Fibroblast of skin of right quadriceps (primary cell): ENCODE results near the gene CHTF18.
"Not testable (repeated sequence)": the region's sequence is repeated elsewhere in the genome, so short reads cannot be mapped to it uniquely, and the experiment has no call there.

Experiments used
- DNase-seq: peaks from one replicate; pipeline ENCODE4 v3.0.0-alpha.2; 2013

CHTF18 gene

DNA sequence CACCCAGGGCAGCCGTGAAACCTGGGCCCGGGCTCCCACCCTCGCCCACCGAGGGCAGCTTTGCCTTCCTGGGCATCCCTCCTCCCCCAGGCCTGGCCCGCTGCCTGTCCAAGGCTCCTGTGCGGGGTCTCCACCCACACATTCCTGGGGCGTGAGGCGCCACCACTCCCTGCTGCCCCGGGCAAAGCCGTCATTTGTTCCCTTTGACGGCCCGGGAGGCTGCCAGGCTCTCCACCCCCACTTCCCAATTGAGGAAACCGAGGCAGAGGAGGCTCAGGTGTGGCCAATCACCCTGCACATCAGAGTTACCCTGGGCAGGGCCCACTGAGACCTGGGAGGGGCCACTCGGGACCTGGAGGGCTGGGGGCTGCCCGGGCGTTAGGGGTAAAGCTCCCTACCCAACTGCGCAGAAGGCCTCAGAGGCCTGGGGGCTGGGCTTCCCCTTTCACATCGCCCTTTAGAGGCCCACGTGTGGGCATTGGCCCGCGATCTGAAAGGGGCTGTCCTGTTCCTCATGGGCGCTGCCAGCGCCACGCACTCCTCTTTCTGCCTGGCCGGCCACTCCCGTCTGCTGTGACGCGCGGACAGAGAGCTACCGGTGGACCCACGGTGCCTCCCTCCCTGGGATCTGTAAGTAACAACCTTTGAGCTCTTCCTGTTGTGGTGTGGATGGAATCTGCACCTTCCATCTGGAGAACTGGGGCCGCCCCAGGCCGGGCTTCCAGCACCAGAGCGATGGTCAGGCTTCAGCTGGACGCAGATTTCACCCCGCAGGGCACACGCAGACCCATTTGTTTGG lies 27.7 kb upstream of the CHTF18 start, which contains the start of gene MSLN:
Gene MSLN, plus strand, starts transcription at position 190 of the 799 bp plus-strand sequence. CDS start 1,947 bp downstream, outside the sequence.
- DNase-seq, result no peak

DNA sequence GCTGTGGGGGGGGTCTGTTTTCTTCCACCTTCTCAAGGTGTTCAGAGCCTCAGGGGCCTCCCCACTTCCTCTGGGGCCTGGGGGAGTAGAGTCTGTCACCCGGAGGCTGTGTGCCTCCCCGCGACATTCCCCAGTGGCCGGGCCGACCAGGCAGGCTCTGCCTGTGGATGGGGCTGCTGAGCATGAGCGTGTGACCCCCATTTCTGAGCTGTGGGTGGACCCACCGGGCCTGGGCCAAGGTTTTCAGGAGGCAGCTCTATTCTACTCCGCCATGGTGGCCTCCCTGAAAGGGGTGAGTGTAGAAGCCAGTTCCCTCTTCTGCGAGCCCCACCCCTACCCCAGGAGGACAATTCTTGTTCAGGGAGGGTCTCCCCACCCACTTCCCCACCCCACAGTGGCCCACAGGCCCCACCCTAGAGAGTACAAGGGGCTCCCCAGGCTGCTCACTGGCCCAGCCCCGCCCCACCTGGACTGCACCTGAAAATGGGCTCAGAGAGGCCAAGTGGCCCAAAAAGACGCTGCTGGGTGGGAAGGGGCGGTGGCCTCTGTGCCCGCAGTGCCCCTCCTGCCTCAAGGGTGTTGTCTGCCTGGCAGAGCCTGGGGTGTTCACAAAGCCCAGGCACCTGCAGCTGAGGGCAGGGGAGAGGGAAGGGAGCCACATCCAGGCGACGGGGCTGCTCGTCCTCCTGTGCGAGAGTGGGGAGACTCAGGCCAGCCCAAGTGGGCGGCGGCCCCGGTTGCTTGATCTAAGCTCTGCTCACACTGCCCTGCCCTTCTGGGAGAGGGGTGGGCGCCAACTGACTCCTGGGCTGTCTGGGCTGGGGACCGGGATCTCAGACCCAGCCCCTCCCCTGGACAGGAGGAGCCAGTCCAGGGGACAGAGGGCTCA lies 26.6 kb upstream of the CHTF18 start:
- DNase-seq, result no peak

DNA sequence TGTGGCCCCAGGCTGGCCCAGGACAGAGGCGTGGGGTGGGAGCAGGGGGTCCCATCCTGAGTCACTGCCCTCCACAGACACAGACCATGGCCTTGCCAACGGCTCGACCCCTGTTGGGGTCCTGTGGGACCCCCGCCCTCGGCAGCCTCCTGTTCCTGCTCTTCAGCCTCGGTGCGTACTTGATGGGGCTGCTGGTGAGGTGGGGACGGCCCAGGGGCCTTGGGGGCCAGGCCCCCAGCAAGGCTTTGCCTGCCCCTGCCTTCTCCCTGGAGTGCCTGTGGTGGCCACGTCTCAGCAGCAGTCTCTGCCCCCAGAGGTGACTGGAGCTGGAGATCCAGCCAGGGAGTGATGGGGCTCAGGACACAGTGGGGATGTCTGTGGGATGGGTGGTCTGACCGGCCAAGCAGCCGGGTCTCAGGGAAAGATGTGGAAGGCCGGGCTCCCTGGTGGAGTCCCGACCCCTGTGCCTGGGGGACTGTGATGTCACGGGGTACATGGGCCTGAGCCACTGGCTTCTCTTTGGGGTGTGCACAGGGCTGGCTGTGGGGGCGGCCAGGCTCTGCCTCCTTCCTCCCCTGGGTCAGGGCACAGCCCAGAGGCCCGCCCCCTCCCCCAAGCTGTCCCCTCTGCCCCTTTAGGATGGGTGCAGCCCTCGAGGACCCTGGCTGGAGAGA lies 25.7 kb upstream of the CHTF18 start:
- no peak for DNase-seq

DNA sequence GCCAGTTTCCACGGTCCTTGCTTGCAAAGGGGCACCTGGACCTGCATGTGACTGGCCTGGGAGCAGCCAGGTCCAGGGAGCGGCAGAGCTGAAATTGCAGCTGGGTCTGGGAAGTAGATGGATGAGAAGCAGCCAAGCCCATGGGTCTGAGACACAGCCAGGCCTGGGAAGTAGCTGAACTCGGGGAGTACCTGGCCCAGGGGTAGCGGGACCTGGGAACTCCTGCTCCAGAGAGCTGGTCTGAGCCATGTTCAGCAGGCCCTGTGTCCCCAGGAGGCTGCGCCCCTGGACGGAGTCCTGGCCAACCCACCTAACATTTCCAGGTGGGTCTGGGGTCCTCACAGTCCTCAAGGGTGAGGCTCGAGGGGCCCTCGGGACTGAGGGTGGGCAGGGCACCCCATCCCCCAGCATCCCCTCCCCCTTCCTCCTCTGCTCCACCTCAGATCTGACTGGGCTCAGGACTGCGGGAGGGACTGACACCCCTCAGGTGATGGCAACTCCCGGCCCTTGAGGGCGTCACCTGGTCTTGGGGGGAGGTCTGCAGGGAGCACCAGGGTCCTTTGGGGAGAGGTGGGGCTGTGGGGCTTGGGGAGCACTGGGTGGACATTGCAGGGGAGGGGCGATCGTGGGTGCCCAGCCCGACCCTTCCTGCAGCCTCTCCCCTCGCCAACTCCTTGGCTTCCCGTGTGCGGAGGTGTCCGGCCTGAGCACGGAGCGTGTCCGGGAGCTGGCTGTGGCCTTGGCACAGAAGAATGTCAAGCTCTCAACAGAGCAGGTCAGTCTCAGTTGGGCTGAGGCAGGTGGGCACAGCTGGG lies 24.8 kb upstream of the CHTF18 start:
- no peak for DNase-seq

DNA sequence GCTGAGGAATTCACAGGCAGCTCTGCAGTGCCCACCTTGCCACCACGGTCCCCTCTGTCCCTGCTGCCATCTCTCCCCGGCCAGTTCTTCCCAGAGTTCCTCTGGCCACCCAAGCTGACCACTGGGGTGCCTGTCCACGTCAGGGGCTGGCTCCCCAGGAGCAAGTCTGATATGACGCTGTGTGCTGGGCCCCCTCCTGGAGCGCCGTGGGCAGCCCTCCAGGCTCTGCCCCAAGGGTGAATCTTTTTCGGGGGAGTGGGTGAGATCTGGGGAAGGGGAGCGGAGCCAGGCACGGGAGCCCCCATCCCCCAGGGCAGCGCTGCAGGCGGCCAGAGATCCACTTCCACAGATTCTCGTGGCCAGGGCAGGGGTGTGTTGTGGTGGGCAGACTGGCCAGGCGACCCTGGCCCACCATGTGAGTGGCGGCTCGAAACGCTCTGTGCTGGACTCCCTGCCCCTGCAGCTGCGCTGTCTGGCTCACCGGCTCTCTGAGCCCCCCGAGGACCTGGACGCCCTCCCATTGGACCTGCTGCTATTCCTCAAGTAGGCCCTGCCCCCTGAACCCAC lies 24.2 kb upstream of the CHTF18 start:
- no peak for DNase-seq

DNA sequence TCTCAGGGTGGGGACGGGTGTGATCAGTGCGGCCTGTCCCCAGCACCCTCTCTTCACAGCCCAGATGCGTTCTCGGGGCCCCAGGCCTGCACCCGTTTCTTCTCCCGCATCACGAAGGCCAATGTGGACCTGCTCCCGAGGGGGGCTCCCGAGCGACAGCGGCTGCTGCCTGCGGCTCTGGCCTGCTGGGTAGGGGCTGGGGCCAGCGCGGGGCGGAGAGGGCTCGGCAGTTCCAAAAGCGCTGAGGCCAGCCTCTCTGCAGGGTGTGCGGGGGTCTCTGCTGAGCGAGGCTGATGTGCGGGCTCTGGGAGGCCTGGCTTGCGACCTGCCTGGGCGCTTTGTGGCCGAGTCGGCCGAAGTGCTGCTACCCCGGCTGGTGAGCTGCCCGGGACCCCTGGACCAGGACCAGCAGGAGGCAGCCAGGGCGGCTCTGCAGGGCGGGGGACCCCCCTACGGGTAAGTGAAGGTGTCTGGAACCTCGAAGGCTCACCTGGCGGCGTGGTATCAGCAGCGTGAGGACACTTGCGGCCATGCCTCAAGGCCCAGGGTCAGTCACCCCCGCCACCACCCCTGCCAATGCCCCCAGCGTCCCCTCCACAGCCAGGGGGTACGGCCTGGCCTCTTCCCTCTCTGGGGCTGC lies 23.5 kb upstream of the CHTF18 start:
- no peak for DNase-seq

DNA sequence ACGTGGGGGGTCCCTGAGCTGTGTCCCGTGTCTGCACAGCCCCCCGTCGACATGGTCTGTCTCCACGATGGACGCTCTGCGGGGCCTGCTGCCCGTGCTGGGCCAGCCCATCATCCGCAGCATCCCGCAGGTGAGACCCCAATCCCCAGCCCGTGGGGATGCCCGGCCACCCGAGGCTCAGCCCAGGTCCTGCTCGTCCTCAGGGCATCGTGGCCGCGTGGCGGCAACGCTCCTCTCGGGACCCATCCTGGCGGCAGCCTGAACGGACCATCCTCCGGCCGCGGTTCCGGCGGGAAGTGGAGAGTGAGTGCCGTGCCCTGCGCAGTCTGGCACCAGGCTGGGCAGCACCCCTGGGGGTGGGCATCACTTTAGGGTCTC lies 22.9 kb upstream of the CHTF18 start:
- no peak for DNase-seq

DNA sequence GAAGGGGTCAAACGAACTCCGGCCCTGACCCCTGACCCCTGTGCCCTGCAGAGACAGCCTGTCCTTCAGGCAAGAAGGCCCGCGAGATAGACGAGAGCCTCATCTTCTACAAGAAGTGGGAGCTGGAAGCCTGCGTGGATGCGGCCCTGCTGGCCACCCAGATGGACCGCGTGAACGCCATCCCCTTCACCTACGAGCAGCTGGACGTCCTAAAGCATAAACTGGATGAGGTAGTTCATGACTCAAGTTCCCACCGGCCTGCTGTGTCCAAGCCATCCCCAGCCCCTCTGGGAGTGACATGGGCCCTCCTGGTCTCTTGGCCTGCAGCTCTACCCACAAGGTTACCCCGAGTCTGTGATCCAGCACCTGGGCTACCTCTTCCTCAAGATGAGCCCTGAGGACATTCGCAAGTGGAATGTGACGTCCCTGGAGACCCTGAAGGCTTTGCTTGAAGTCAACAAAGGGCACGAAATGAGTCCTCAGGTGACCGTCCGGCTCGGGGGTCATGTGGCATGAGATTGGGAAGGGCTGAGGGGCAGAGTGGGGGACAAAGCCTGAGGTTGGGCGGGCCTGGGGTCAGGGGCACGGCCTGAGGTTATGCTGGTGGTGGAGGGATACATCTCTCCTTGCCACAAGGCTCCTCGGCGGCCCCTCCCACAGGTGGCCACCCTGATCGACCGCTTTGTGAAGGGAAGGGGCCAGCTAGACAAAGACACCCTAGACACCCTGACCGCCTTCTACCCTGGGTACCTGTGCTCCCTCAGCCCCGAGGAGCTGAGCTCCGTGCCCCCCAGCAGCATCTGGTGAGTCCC lies 22.2 kb upstream of the CHTF18 start:
- DNase-seq, result no peak

DNA sequence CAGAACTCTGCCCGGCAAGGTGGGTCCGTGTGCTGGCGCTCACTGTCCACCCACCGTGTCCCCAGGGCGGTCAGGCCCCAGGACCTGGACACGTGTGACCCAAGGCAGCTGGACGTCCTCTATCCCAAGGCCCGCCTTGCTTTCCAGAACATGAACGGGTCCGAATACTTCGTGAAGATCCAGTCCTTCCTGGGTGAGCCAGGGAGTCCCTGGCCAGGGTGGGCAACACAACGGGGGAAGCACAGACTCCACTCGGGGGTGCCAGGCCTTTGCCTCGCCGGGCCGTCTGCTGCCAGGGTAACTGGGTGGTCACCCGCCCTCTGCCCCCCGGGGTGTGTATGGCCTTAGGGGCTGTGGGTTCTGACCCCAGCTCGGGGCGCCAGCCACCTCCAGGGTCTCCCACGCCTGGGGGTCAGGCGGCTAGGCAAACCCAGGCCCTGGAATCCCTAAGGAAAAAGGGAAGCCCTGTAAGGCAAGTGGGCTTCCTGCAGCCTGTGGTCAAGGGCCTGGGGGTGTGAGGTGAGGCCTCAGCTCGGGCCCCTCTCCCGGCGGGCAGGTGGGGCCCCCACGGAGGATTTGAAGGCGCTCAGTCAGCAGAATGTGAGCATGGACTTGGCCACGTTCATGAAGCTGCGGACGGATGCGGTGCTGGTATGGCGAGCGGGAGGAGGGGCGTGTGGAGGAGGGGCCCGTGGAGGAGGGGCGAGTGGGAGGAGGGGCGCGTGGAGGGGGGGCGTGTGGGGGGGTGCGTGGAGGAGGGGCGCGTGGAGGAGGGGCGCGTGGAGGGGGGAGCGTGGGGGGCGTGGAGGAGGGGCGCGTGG lies 21.4 kb upstream of the CHTF18 start:
- no peak for DNase-seq

DNA sequence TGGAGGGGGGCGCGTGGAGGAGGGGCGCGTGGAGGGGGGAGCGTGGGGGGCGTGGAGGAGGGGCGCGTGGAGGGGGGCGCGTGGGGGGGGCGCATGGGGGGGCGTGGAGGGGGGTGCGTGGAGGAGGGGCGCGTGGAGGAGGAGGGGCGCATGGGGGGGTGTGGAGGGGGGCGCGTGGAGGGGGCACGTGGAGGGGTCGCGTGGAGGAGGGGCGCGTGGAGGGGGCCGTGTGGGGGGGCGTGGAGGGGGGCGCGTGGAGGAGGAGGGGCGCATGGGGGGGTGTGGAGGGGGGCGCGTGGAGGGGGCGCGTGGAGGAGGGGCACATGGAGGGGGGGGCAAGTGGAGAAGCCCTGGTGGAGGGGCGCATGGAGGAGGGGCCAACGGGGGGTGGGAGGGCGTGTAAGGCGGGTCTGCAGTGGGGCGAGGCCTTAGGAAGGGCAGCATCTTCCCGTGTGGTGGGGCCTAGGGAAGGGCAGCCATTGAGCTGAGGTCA lies 20.6 kb upstream of the CHTF18 start:
- no peak for DNase-seq

DNA sequence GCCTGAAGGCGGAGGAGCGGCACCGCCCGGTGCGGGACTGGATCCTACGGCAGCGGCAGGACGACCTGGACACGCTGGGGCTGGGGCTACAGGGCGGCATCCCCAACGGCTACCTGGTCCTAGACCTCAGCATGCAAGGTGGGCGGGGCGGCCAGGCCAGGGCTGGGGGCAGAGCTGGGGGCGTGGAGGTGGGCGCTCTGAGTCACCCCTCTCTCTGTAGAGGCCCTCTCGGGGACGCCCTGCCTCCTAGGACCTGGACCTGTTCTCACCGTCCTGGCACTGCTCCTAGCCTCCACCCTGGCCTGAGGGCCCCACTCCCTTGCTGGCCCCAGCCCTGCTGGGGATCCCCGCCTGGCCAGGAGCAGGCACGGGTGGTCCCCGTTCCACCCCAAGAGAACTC lies 20.0 kb upstream of the CHTF18 start:
- DNase-seq, result no peak

DNA sequence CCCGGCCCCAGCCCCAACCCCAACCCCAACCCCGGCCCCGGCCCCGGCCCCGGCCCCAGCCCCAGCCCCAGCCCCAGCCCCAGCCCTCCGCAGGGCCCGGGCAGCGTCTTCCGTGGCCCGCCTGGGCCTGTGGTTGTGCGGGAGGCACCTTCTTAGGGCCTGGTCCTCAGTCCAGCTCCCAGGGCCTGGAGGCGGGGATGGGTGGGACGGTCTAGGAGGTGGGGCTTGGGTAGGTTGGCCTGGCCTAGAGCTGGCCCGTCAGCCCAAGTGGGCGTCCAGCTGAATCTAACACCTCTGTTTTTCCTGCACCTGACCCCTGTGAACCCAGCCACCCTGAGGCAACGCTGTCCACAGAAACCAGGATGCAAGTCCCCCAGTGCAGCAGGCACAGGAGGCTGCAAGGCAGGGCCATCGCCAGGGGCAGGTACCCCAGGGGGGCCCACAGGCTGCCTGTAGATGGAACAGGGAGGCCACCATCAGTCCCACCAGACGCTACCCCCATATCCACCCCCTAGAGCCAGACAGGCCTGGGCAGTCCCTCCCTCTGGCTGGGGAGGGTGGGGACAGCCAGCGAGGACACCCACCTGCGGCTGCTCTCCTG lies 19.1 kb upstream of the CHTF18 start:
- DNase-seq, result no peak

DNA sequence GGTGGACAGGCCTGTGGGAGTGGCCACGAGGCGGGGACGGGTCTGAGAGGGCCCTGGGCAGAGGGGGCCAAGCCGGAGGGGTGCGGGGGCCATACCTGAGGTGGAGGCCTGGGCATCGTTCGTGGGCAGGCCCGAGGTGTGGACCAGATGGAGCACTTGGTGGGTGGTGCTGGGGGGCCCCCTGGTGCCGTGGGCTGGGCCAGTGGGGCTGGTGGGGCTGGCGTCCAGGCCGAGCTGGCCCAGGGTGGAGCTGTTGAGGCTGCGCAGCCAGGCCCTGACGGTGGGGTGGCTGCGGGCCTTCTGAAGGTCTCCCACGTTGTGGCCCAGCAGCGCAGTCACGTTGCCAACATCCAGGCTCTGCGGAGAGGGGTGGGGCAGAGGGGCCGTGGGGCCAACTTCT lies 18.5 kb upstream of the CHTF18 start:
- DNase-seq, result no peak

DNA sequence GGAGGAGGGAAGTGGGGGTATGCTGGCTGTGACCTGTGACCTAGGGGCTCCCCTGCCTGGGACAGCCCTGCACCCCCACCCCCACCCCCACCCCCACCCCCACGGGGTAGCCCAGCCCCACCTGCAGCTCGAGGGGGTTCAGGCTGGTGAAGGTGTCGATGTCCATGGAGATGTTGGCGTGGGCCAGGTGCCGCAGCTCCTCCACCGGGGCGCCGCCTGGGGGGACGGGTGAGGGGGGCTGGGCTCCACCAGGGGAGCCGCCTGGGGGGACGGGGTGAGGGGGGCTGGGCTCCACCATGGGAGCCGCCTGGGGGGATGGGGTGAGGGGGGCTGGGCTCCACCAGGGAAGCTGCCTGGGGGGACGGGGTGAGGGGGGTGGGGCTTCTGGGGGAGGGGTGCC lies 18.0 kb upstream of the CHTF18 start:
- no peak for DNase-seq

DNA sequence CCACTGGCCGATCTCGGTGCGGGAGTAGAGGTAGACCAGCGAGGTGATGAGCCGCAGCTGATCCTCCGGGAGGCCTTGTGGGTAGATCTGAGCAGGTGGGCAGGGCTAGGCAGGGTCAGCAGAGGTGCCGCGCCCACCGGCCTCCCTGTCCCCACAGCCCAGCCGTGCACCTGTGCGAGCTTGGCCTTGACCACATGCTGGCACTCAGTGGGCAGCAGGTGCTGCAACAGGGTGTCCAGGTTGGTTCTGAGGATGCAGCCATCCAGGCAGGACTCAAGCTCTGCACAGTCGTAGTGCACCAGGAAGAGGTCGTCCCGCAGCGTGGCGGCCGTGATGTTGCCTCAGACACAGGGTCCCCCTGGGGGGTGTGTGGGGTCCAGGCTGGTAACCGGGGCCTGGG lies 15.5 kb upstream of the CHTF18 start:
- no peak for DNase-seq

DNA sequence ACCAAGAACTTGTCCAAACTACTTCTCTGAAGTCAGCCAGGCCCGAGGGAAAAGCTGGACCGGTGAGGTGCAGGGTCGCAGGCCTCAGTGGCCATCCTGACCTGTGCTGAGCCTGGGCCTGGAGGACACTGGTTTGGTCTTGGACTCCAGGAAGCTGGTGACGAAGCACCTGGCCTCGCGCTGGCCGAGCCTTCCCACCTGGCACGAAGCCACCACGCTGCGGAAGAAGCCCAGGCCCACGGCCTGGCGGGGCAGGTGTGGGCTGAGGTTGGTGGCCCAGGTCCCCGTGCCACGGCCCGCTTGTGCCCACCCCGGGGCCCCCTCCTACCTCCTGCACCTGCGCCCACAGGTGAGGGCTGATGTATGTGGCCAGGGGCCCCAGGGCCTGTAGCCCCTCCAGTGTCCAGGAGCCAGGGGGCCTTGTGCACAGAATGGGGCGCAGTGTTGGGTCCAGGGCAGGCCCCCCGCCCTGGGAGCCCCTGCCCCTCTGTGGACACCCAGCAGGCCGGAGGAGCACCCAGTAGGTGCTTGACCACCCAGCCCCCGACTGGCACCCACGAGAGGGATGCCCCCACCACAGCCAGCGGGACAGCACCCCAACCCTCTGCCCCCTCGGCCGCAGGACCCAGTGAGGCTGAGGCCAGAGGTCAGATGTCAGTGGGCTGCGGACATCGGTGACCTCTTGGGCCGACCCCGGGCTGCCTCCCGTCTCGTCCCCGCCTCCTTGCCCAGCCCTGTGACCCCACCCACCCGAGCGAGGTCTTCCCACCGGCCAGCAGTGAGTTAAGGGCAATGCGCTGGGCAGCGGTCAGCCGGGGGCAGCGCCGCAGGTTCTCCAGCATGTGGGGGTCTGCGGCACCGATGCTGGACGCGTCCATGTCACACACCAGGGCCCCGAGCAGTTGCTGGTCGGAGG lies 14.1 kb upstream of the CHTF18 start:
- no peak for DNase-seq

DNA sequence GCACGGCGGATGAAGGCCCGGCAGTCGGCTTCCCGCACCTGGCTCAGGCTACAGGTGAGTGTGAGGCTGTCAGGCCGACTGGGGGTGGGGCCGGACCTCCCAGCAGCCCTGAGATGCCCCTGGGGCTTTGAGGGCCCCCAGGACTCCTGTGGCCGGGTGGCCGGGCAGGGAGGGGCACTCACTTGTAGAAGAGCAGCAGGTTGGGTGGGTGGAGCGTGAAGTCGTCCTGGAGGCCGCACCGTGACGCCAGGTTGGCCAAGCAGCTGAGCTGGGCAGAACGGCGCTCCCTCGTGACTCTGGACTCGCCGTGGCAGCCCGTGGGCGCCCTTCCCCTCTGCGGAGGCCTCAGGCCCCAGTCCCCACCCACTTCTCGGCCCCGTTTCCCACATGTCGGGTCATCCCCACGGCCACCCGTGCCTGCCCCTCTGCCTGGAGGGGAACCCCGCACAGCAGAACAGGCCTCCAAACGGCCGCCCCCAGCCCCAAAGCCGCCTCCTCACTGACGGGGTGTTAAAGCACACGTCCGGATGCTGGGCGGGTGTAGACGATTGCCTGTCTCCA lies 13.1 kb upstream of the CHTF18 start:
- no peak for DNase-seq

DNA sequence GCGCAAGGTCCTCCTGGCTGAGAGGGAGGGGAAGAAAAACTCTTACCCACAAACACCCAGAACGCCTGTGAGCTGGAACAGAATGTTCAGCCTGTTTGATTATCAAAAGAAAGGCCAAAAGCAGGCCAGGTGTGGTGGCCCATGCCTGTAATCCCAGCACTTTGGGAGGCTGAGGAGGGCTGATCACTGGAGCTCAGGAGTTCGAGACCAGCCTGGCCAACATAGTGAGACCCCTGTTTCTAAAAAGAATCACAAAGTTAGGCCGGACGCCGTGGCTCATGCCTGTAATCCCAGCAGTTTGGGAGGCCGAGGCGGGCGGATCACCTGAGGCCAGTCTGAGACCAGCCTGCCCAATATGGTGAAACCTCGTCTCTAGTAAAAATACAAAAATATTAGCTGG lies 12.1 kb upstream of the CHTF18 start:
- not testable (repeated sequence) for DNase-seq
